PC-3 (cell line): ENCODE measurements around the gene MYO1H. TPM values are rescaled to one million over a fixed set of nuclear protein-coding genes. Genes with fewer than 3 reads are reported as not detected.

Experiments
- ATAC-seq: fragments of 200-7000 bp; cut with Tn5 transposase; 2 replicates; pipeline ENCODE4 v1.9.1; 2020; ENCODE audit warnings: mild to moderate bottlenecking, moderate library complexity
- BruUV-seq: library from RNA; stranded (reverse); fragments of 400-500 nt; replicated peaks from 2 replicates; lab custom pipeline; 2021; lab: Mats Ljungman, UMichigan
- CTCF ChIA-PET: fragments of 300-600 bp; sonication (Branson Sonifier 250); formaldehyde crosslinking; loops from one replicate; lab custom pipeline; 2022; ENCODE audit warnings: antibody characterized with exemption; lab: Charles Lee
- POLR2A ChIA-PET: fragments of 300-600 bp; sonication (Branson Sonifier 250); formaldehyde crosslinking; loops from one replicate; lab custom pipeline; 2022; ENCODE audit warnings: antibody characterized with exemption; ENCODE audit not compliant: unreplicated experiment; lab: Charles Lee
- DNase-seq: peaks from one replicate; pipeline ENCODE4 v3.0.0-alpha.2; 2015
- H2AFZ ChIP-seq: fragments of 300-600 bp; sonication (generic); 2 replicates; pipeline ENCODE4 v1.6.0; 2016; ENCODE audit warnings: antibody characterized with exemption, low read length
- H3F3A ChIP-seq: fragments of 300-600 bp; sonication (generic); one replicate; pipeline ENCODE4 v1.6.0; 2017; ENCODE audit warnings: antibody characterized with exemption, low read length, control low read depth, mild to moderate bottlenecking; ENCODE audit not compliant: unreplicated experiment
- H3K27ac ChIP-seq: fragments of 300-600 bp; sonication (generic); 2 replicates; pipeline ENCODE4 v1.5.1; 2016; ENCODE audit warnings: mild to moderate bottlenecking, low read length
- H3K27me3 ChIP-seq: fragments of 300-600 bp; sonication (generic); 2 replicates; pipeline ENCODE4 v1.6.1; 2016; ENCODE audit warnings: low read length, mixed read lengths
- H3K36me3 ChIP-seq: fragments of 300-600 bp; sonication (generic); 2 replicates; pipeline ENCODE4 v1.6.1; 2016; ENCODE audit warnings: low read depth, mixed run types, low read length, mixed read lengths
- H3K4me1 ChIP-seq: fragments of 300-600 bp; sonication (generic); 2 replicates; pipeline ENCODE4 v1.5.1; 2016; ENCODE audit warnings: low read length; ENCODE audit not compliant: insufficient read depth
- H3K4me2 ChIP-seq: fragments of 300-600 bp; sonication (generic); 2 replicates; pipeline ENCODE4 v1.6.0; 2016; ENCODE audit warnings: low read length
- H3K4me3 ChIP-seq: fragments of 300-600 bp; sonication (generic); 2 replicates; pipeline ENCODE4 v1.5.1; 2016; ENCODE audit warnings: mild to moderate bottlenecking, low read length, mixed read lengths
- H3K79me2 ChIP-seq: fragments of 300-600 bp; sonication (generic); 2 replicates; pipeline ENCODE4 v1.6.1; 2017; ENCODE audit warnings: low read length, mixed read lengths
- H3K9ac ChIP-seq: fragments of 300-600 bp; sonication (generic); 2 replicates; pipeline ENCODE4 v1.6.0; 2016; ENCODE audit warnings: mild to moderate bottlenecking, low read length
- H3K9me2 ChIP-seq: fragments of 300-600 bp; sonication (generic); replicated peaks from 2 replicates; pipeline ENCODE4 v1.6.1; 2016; ENCODE audit warnings: mixed run types, low read length, mixed read lengths
- H3K9me3 ChIP-seq: fragments of 300-600 bp; sonication (generic); 2 replicates; pipeline ENCODE4 v1.6.1; 2016; ENCODE audit warnings: low read length, mixed read lengths
- H4K20me1 ChIP-seq: fragments of 300-600 bp; sonication (generic); 2 replicates; pipeline ENCODE4 v1.6.1; 2016; ENCODE audit warnings: low read length, mixed read lengths
- CTCF ChIP-seq: fragments of 300-600 bp; sonication (generic); conservative IDR thresholded peaks from 2 replicates; pipeline ENCODE4 v1.5.1; 2017; ENCODE audit warnings: antibody characterized with exemption, low read depth, mild to moderate bottlenecking, low read length
- EZH2 ChIP-seq: fragments of 300-600 bp; sonication (generic); IDR thresholded peaks from one replicate; pipeline ENCODE4 v1.6.1; 2017; ENCODE audit warnings: antibody characterized with exemption, mild to moderate bottlenecking, low read length; ENCODE audit not compliant: unreplicated experiment
- EZH2phosphoT487 ChIP-seq: fragments of 300-600 bp; sonication (generic); IDR thresholded peaks from 2 replicates; pipeline ENCODE4 v1.6.1; 2018; ENCODE audit warnings: mild to moderate bottlenecking, antibody characterized with exemption, low read length, borderline replicate concordance
- intact Hi-C: fragments of 100-400 bp; cut with micrococcal nuclease; formaldehyde crosslinking; loops from 2 replicates; pipeline ENCODE4 v1.9.0; 2023
- total RNA-seq: library from RNA; depleted of rRNA; stranded (reverse); fragments of >200 nt; gene quantifications from 2 replicates; pipeline ENCODE4 v1.2.3, GENCODE V29; 2014

The MYO1H gene
- total RNA-seq, 1 experiment from 2014 or later: not detected

- no peak for DNase-seq
- Histone ChIP-seq H3K4me2 (no peak overlapping the region), H4K20me1 (no peaks in the 10 kb centered on the region), H3K27me3 (peaks cover 40% of the 10 kb centered on the region), H3K9ac (no peak overlapping the region), H3K9me2 (no peaks in the 10 kb centered on the region), H3K27ac (no peak overlapping the region), H3K36me3 (no peaks in the 10 kb centered on the region; the same call in 1 of the 2 replicates), H3K4me3 (no peak overlapping the region), H3K79me2 (no peaks in the 10 kb centered on the region), H2AFZ (no peak overlapping the region), H3K9me3 (no peaks in the 10 kb centered on the region), H3K4me1 (no peaks in the 10 kb centered on the region), H3F3A (no peaks in the 10 kb centered on the region)
- no TSS peak for BruUV-seq
- intact Hi-C loops: no loop called here
- CTCF ChIA-PET: no interaction called here
- TF ChIP-seq CTCF (no peak), EZH2phosphoT487 (no peak), EZH2 (no peak)
- POLR2A ChIA-PET: no interaction called here
- ATAC-seq: no peak
These were observed 35.5 kb downstream of the MYO1H start for GRCh38 chr12:109383240-109383639.

GRCh38 chr12:109385339-109386058 is 37.8 kb downstream of the MYO1H start:
- peak overlapping the region; percentile 48; the same call in 1 of the 2 replicates for H2AFZ ChIP-seq
- ChIA-PET POLR2A (no interaction called here), CTCF (interaction anchor here (0.5 to 1.2 kb wide), 14 partner anchors 9 to 871 kb away, joined by 3 to 20 read pairs (median 4); no protein-coding TSS in a partner anchor)
- H3K9me2 ChIP-seq: no peaks in the 10 kb centered on the region
- no peaks in the 10 kb centered on the region for H3F3A ChIP-seq
- no peaks in the 10 kb centered on the region for H3K4me1 ChIP-seq
- DNase-seq (peak; percentile 81), ATAC-seq (peak; percentile 79)
- no peak overlapping the region for H3K27ac ChIP-seq
- H3K4me2 ChIP-seq: peak overlapping the region; percentile 70
- H3K4me3 ChIP-seq: peak overlapping the region; percentile 35; the same call in 1 of the 2 replicates
- BruUV-seq: no TSS peak
- no peaks in the 10 kb centered on the region; the same call in 1 of the 2 replicates for H3K36me3 ChIP-seq
- H3K79me2 ChIP-seq: no peaks in the 10 kb centered on the region
- H4K20me1 ChIP-seq: no peaks in the 10 kb centered on the region
- no peak overlapping the region for H3K9ac ChIP-seq
- TF ChIP-seq CTCF: peak; percentile 80
- TF ChIP-seq EZH2: no peak
- peaks cover 21% of the 10 kb centered on the region for H3K27me3 ChIP-seq
- H3K9me3 ChIP-seq: no peaks in the 10 kb centered on the region
- intact Hi-C loops: loop anchor here (1.0 kb wide), 4 partner anchors 121 to 292 kb away; partner anchors contain the start of gene ALKBH2

GRCh38 chr12:109386059-109386433 is 38.3 kb downstream of the MYO1H start:
- Histone ChIP-seq H3K27ac (no peak overlapping the region), H3K9me3 (no peaks in the 10 kb centered on the region), H3K4me3 (no peak overlapping the region), H3F3A (no peaks in the 10 kb centered on the region), H3K36me3 (no peaks in the 10 kb centered on the region; the same call in 1 of the 2 replicates), H3K9ac (no peak overlapping the region), H3K4me1 (no peaks in the 10 kb centered on the region), H4K20me1 (no peaks in the 10 kb centered on the region), H3K27me3 (peaks cover 23% of the 10 kb centered on the region), H3K4me2 (peak overlapping the region; percentile 70; the same call in 1 of the 2 replicates), H3K9me2 (no peaks in the 10 kb centered on the region), H3K79me2 (no peaks in the 10 kb centered on the region), H2AFZ (no peak overlapping the region)
- CTCF ChIA-PET: interaction anchor here (0.5 to 1.2 kb wide), 7 partner anchors 57 to 871 kb away, joined by 3 to 20 read pairs (median 3); no protein-coding TSS in a partner anchor
- no peak for DNase-seq
- intact Hi-C loops: no loop called here
- POLR2A ChIA-PET: no interaction called here
- 0 out of 2 replicates have a peak, but pooled peaks have one; percentile 6 for ATAC-seq
- TF ChIP-seq EZH2phosphoT487 (no peak), EZH2 (no peak), CTCF (no peak)
- no TSS peak for BruUV-seq
